ENCODE results near the gene GNAI3.

The GNAI3 gene

GRCh38 chr1:109649491-109649914, 101.1 kb downstream of the GNAI3 start:
- peak; percentile 49 for DNase-seq (ENCODE audit: low read depth)

DNA sequence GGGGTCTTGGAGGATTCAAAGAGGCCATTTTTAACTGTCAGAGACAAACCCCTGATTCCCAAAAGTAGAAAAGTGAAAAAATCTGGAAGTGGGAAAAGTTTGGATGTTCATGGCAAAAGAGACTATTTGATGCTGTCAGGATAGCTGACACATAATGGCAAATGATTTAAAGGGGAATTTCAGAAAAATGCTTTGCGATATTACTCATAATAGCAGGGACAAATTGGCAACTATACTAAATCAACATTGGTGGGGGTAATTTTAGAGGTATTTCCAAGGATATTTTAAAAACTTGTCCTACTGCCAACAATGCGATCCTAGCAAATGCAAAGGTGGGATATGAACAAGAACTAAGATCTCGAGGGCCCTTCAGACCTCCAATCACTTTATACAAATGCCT, 102.2 kb downstream of the GNAI3 start:
- no peak for DNase-seq (ENCODE audit: low read depth)
- no peak for TF ChIP-seq POLR2A (IDR thresholded peaks at IDR 0.05; ENCODE audit: extremely low read depth, insufficient read length)
- TF ChIP-seq MAX (IDR thresholded peaks at IDR 0.05; ENCODE audit: low read depth, low read length), result no peak
- TF ChIP-seq, protein P1, sequence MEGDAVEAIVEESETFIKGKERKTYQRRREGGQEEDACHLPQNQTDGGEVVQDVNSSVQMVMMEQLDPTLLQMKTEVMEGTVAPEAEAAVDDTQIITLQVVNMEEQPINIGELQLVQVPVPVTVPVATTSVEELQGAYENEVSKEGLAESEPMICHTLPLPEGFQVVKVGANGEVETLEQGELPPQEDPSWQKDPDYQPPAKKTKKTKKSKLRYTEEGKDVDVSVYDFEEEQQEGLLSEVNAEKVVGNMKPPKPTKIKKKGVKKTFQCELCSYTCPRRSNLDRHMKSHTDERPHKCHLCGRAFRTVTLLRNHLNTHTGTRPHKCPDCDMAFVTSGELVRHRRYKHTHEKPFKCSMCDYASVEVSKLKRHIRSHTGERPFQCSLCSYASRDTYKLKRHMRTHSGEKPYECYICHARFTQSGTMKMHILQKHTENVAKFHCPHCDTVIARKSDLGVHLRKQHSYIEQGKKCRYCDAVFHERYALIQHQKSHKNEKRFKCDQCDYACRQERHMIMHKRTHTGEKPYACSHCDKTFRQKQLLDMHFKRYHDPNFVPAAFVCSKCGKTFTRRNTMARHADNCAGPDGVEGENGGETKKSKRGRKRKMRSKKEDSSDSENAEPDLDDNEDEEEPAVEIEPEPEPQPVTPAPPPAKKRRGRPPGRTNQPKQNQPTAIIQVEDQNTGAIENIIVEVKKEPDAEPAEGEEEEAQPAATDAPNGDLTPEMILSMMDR (IDR thresholded peaks at IDR 0.05; ENCODE audit: low read depth, low read length), result no peak
- TF ChIP-seq MYC (IDR thresholded peaks at IDR 0.05; ENCODE audit: low read depth, low read length), result no peak

More at GRCh38 chr1:109649491-109649914, 101.1 kb downstream of the GNAI3 start:
- TF ChIP-seq POLR2A (IDR thresholded peaks at IDR 0.05; ENCODE audit: extremely low read depth, insufficient read length) (no peak), MYC (IDR thresholded peaks at IDR 0.05; ENCODE audit: low read depth, low read length) (no peak)
- TF ChIP-seq, protein P1 (IDR thresholded peaks at IDR 0.05; ENCODE audit: low read depth, low read length), result peak; percentile 27
- H3K4me3 ChIP-seq (ENCODE audit: low read depth, low read length), result peak overlapping the region; percentile 13

DNA sequence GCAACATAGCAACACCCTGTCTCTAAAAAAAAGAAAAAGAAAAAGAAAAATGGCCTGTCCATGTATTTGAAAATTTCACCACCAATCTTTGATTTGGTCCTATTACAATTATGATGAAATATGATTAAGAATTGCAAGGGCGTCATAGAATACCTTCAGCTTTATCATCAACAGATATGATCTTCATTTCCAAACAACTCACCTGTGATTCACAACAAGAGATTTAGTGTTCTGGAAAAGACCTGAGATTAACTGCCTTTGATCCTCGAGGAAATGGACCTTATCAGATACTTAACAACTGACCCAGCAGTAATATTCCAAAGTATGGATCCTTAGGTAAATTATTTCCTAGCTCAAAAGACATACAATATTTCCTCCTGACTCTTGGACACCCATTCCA, 104.0 kb downstream of the GNAI3 start:
- H3K4me3 ChIP-seq (ENCODE audit: low read depth, low read length), result no peak overlapping the region
- TF ChIP-seq MYC (IDR thresholded peaks at IDR 0.05; ENCODE audit: low read depth, low read length), result no peak
- TF ChIP-seq MAX (IDR thresholded peaks at IDR 0.05; ENCODE audit: low read depth, low read length), result no peak
- TF ChIP-seq, protein P1 (IDR thresholded peaks at IDR 0.05; ENCODE audit: low read depth, low read length), result no peak
- TF ChIP-seq POLR2A (IDR thresholded peaks at IDR 0.05; ENCODE audit: extremely low read depth, insufficient read length), result no peak
- no peak for DNase-seq (ENCODE audit: low read depth)

More for the DNA sequence above, 102.2 kb downstream of the GNAI3 start:
- H3K4me3 ChIP-seq (ENCODE audit: low read depth, low read length), result no peak overlapping the region

GRCh38 chr1:109653306-109653705, 104.9 kb downstream of the GNAI3 start:
- no peak overlapping the region for H3K4me3 ChIP-seq (ENCODE audit: low read depth, low read length)
- no peak for TF ChIP-seq POLR2A (IDR thresholded peaks at IDR 0.05; ENCODE audit: extremely low read depth, insufficient read length)
- no peak for TF ChIP-seq MAX (IDR thresholded peaks at IDR 0.05; ENCODE audit: low read depth, low read length)
- TF ChIP-seq MYC (IDR thresholded peaks at IDR 0.05; ENCODE audit: low read depth, low read length), result no peak
- TF ChIP-seq, protein P1 (IDR thresholded peaks at IDR 0.05; ENCODE audit: low read depth, low read length), result no peak
- no peak for DNase-seq (ENCODE audit: low read depth)

DNA sequence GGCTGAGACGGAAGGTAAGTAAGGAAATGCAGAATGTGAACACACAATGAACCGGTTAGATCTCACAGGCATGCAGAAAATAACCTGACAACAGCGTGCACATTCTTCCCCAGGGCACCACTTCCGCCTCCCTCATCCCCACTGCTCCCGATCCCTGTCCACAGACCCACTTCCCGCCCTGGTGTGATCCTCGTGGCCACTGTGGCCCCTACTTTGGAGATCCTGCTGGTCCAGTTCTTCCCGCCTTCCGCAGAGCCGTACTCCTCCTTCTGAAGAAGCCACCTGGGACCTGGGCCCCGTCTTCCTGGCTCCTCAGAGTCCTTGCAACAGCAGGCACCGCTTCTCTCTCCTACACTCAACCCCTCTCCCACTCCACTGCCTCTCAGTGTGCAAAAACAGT, 106.1 kb downstream of the GNAI3 start:
- TF ChIP-seq MYC (IDR thresholded peaks at IDR 0.05; ENCODE audit: low read depth, low read length), result no peak
- TF ChIP-seq MAX (IDR thresholded peaks at IDR 0.05; ENCODE audit: low read depth, low read length), result no peak
- no peak for TF ChIP-seq POLR2A (IDR thresholded peaks at IDR 0.05; ENCODE audit: extremely low read depth, insufficient read length)
- TF ChIP-seq, protein P1 (IDR thresholded peaks at IDR 0.05; ENCODE audit: low read depth, low read length), result no peak
- DNase-seq (ENCODE audit: low read depth), result no peak
- no peak overlapping the region for H3K4me3 ChIP-seq (ENCODE audit: low read depth, low read length)
